ENCODE results near the gene SCRT2. TPM values are rescaled to one million over a fixed set of nuclear protein-coding genes. Genes with fewer than 3 reads are reported as not detected.

SCRT2 gene
- total RNA-seq, 1 experiment from 2014 or later = not detected

GRCh38 chr20:703006-703405 is 27.4 kb upstream of the SCRT2 start (continued):
- TF ChIP-seq MAX (IDR thresholded peaks at IDR 0.05) = no peak
- no peak for TF ChIP-seq POLR2AphosphoS5 (IDR thresholded peaks at IDR 0.05; ENCODE audit: low read depth, low read length)
- TF ChIP-seq YY1 (IDR thresholded peaks at IDR 0.05; ENCODE audit: extremely low read depth, insufficient replicate concordance, low read depth, low read length) = no peak
- no peak for TF ChIP-seq CTCF (IDR thresholded peaks at IDR 0.05 in 2 of 3, conservative IDR thresholded peaks at IDR 0.05 in 1 of 3; ENCODE audit: borderline replicate concordance in 1 of 3, insufficient read depth in 1 of 3, low read depth in 2 of 3, low read length in 2 of 3)
- no peak for TF ChIP-seq EZH2phosphoT487 (IDR thresholded peaks at IDR 0.05; ENCODE audit: borderline replicate concordance)
- TF ChIP-seq ZBTB33 (IDR thresholded peaks at IDR 0.05; ENCODE audit: extremely low read depth, insufficient replicate concordance, low read length) = no peak
- no peak for TF ChIP-seq SIN3A (IDR thresholded peaks at IDR 0.05; ENCODE audit: low read depth)

GRCh38 chr20:701401-702129 is 26.0 kb upstream of the SCRT2 start:
- Histone ChIP-seq H4K20me1 (ENCODE audit: insufficient read depth) (no peaks in the 10 kb centered on the region), H3K9me2 (ENCODE audit: insufficient read depth) (no peaks in the 10 kb centered on the region), H3K27me3 (ENCODE audit: insufficient read depth, low read length) (no peaks in the 10 kb centered on the region), H3K36me3 (ENCODE audit: control insufficient read depth in 1 of 2, insufficient read depth in 2 of 2, low read length in 2 of 2) (no peaks in the 10 kb centered on the region), H3K27ac (ENCODE audit: low read depth, low read length) (no peak overlapping the region), H3K4me2 (ENCODE audit: low read length) (no peak overlapping the region), H3K4me1 (ENCODE audit: control insufficient read depth in 1 of 2, insufficient read depth in 2 of 2, low read length in 2 of 2) (no peaks in the 10 kb centered on the region), H3K4me3 (replicated peaks in 1 of 2; ENCODE audit: low read depth in 1 of 2, low read length in 2 of 2) (no peak overlapping the region), H3K9me3 (ENCODE audit: control insufficient read depth in 1 of 2, insufficient read depth in 1 of 2, low read depth in 1 of 2, low read length in 2 of 2) (no peaks in the 10 kb centered on the region), H3K79me2 (ENCODE audit: insufficient read depth, low read length) (no peaks in the 10 kb centered on the region), H2AFZ (ENCODE audit: low read depth, low read length, poor library complexity, severe bottlenecking) (no peak overlapping the region), H3K9ac (ENCODE audit: low read length) (no peak overlapping the region)
- BruUV-seq (replicated peaks) = no TSS peak
- RAD21 ChIA-PET (ENCODE audit: low non-redundant PET in 1 of 2, low total read pairs in 2 of 2, uncharacterized antibody in 2 of 2, unreplicated experiment in 2 of 2) = no interaction called here
- DNase-seq (ENCODE audit: low read depth, low spot score) = no peak
- CTCF ChIA-PET = interaction anchor here (1.2 kb wide), 1 partner anchor 33 kb away, joined by 3 read pairs; no protein-coding TSS in a partner anchor
- intact Hi-C loops (cut with micrococcal nuclease) = no loop called here
- ATAC-seq = no peak
- POLR2A ChIA-PET = no interaction called here
- TF ChIP-seq EZH2phosphoT487 (IDR thresholded peaks at IDR 0.05; ENCODE audit: borderline replicate concordance) (no peak), ZFX (IDR thresholded peaks at IDR 0.05) (no peak), SP1 (IDR thresholded peaks at IDR 0.05; ENCODE audit: low read depth) (no peak), SIN3A (IDR thresholded peaks at IDR 0.05; ENCODE audit: low read depth) (no peak), EZH2 (IDR thresholded peaks at IDR 0.05) (no peak), MAX (IDR thresholded peaks at IDR 0.05) (no peak), EGR1 (IDR thresholded peaks at IDR 0.05; ENCODE audit: low read depth) (no peak), YY1 (IDR thresholded peaks at IDR 0.05; ENCODE audit: extremely low read depth, insufficient replicate concordance, low read depth, low read length) (no peak), TCF7L2 (IDR thresholded peaks at IDR 0.05; ENCODE audit: borderline replicate concordance, extremely low read depth, insufficient read depth, insufficient read length) (no peak), CBX3 (IDR thresholded peaks at IDR 0.05; ENCODE audit: low read depth) (no peak), POLR2AphosphoS5 (IDR thresholded peaks at IDR 0.05; ENCODE audit: low read depth, low read length) (no peak)

Data from HCT116 (cell line).